ENCODE measurements around the gene AGAP3. TPM values are rescaled to one million over a fixed set of nuclear protein-coding genes. Genes with fewer than 3 reads are reported as not detected.

Gene AGAP3
- polyA plus RNA-seq, 1 donor (not counting 4 experiments of a cell fraction or from before 2014, with no cell fraction given): 64.3 TPM

DNA sequence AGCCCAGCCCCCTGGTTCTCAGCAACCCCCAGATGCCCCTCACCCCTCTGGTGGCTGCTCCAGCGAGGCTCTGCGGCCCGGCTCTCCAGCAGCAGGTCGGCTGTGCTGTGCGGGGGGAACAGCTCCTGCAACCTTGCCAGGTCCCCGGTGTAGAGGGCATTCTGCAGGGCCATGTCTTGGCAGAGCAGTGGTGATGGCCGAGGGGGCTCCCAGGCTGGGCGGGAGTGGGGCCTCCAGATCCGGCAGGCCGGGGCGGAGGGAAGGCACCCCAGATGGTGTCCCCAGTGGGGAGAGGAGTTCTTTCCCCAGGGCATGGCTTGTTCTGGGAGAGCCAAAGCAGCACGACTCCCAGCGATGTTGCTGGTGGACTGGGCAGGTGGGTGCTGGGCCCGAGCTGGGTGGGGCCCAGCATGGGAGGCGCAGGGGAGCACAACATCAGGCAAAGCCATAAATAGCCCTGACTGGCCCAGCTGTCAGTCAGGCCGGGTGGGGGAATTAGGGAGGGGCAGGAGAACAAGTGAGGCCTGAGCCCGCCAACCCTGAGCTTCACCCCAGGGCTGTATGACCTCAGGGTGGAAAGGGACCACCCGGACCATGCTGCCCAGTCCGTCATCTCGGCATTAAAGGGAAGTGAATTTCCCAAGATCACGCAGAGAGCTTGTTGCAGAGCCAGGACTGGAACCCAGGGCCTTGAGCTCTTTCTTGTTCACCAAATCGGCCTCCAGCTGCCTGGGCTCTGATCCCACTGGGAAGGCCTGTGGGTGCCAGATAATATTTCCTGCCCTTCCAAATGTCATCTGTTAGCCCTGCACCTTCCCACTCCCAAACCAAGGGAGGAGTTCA lies 101.4 kb downstream of the AGAP3 start:
- Histone ChIP-seq H3K9ac (ENCODE audit: control insufficient read depth, extremely low read depth, insufficient read depth, low read length) (no peak overlapping the region), H3K27ac (ENCODE audit: control insufficient read depth, insufficient read depth, low read length) (no peak overlapping the region), H3K27me3 (ENCODE audit: control insufficient read depth, extremely low read depth, insufficient read depth, low read length) (peaks cover 21% of the 10 kb centered on the region), H3K36me3 (ENCODE audit: control insufficient read depth in 2 of 2, extremely low read depth in 1 of 2, insufficient read depth in 2 of 2, low read length in 2 of 2) (no peaks in the 10 kb centered on the region), H4K20me1 (ENCODE audit: control insufficient read depth, extremely low read depth, insufficient read depth, low read length) (no peaks in the 10 kb centered on the region), H3K9me1 (ENCODE audit: control insufficient read depth, extremely low read depth, insufficient read depth, low read length) (no peaks in the 10 kb centered on the region), H3K4me1 (ENCODE audit: control insufficient read depth, extremely low read depth, insufficient read depth, low read length) (no peaks in the 10 kb centered on the region), H3K79me2 (ENCODE audit: control insufficient read depth, insufficient read depth, low read length) (no peaks in the 10 kb centered on the region), H3K4me2 (ENCODE audit: control insufficient read depth, extremely low read depth, insufficient read depth, low read depth, low read length) (no peak overlapping the region), H2AFZ (ENCODE audit: control insufficient read depth, low read length) (no peak overlapping the region), H3K4me3 (ENCODE audit: control insufficient read depth in 2 of 3, extremely low read depth in 1 of 3, insufficient read depth in 2 of 3, low read depth in 1 of 3, low read length in 3 of 3) (no peak overlapping the region), H3K9me3 (ENCODE audit: control insufficient read depth, low read depth, low read length) (no peaks in the 10 kb centered on the region)
- dilution Hi-C loops (cut with MboI; ENCODE audit: extremely low pct_ligation_motif_present, low sequenced_read_pairs): no loop called here
- no peak for FAIRE-seq
- no peak for DNase-seq (ENCODE audit: low read depth, low spot score)
- TF ChIP-seq, protein P1, sequence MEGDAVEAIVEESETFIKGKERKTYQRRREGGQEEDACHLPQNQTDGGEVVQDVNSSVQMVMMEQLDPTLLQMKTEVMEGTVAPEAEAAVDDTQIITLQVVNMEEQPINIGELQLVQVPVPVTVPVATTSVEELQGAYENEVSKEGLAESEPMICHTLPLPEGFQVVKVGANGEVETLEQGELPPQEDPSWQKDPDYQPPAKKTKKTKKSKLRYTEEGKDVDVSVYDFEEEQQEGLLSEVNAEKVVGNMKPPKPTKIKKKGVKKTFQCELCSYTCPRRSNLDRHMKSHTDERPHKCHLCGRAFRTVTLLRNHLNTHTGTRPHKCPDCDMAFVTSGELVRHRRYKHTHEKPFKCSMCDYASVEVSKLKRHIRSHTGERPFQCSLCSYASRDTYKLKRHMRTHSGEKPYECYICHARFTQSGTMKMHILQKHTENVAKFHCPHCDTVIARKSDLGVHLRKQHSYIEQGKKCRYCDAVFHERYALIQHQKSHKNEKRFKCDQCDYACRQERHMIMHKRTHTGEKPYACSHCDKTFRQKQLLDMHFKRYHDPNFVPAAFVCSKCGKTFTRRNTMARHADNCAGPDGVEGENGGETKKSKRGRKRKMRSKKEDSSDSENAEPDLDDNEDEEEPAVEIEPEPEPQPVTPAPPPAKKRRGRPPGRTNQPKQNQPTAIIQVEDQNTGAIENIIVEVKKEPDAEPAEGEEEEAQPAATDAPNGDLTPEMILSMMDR (optimal IDR thresholded peaks at IDR 0.05 in 1 of 3, IDR thresholded peaks at IDR 0.05 in 1 of 3, conservative IDR thresholded peaks at IDR 0.05 in 1 of 3; ENCODE audit: extremely low read depth in 1 of 3, insufficient read depth in 2 of 3, low read length in 3 of 3): no peak
- TF ChIP-seq EZH2 (IDR thresholded peaks at IDR 0.05; ENCODE audit: low read length): no peak

DNA sequence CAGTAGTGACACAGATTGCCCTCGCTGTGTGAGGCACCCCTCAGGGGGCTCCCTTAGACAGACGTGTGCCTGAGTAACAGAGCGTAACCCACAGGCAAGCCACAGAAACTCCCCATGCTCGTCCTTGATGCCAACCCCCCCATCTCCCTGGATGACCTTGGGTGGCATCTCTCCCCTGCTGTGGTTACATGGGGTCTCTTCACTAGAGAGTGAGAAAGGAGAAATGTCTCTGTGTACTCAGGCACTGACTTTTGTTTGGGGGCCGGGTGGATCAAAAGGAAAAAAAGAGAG lies 101.9 kb downstream of the AGAP3 start:
- no peaks in the 10 kb centered on the region for H3K9me3 ChIP-seq (ENCODE audit: control insufficient read depth, low read depth, low read length)
- FAIRE-seq (no peak), DNase-seq (ENCODE audit: low read depth, low spot score) (no peak)
- H3K27ac ChIP-seq (ENCODE audit: control insufficient read depth, insufficient read depth, low read length): no peak overlapping the region
- H3K36me3 ChIP-seq (ENCODE audit: control insufficient read depth in 2 of 2, extremely low read depth in 1 of 2, insufficient read depth in 2 of 2, low read length in 2 of 2): no peaks in the 10 kb centered on the region
- H4K20me1 ChIP-seq (ENCODE audit: control insufficient read depth, extremely low read depth, insufficient read depth, low read length): no peaks in the 10 kb centered on the region
- H3K9me1 ChIP-seq (ENCODE audit: control insufficient read depth, extremely low read depth, insufficient read depth, low read length): no peaks in the 10 kb centered on the region
- no peak overlapping the region for H3K4me3 ChIP-seq (ENCODE audit: control insufficient read depth in 2 of 3, extremely low read depth in 1 of 3, insufficient read depth in 2 of 3, low read depth in 1 of 3, low read length in 3 of 3)
- H3K4me2 ChIP-seq (ENCODE audit: control insufficient read depth, extremely low read depth, insufficient read depth, low read depth, low read length): no peak overlapping the region
- dilution Hi-C loops (cut with MboI; ENCODE audit: extremely low pct_ligation_motif_present, low sequenced_read_pairs): no loop called here
- no peak overlapping the region for H3K9ac ChIP-seq (ENCODE audit: control insufficient read depth, extremely low read depth, insufficient read depth, low read length)
- H3K79me2 ChIP-seq (ENCODE audit: control insufficient read depth, insufficient read depth, low read length): no peaks in the 10 kb centered on the region
- peaks cover 21% of the 10 kb centered on the region for H3K27me3 ChIP-seq (ENCODE audit: control insufficient read depth, extremely low read depth, insufficient read depth, low read length)
- H3K4me1 ChIP-seq (ENCODE audit: control insufficient read depth, extremely low read depth, insufficient read depth, low read length): no peaks in the 10 kb centered on the region
- H2AFZ ChIP-seq (ENCODE audit: control insufficient read depth, low read length): no peak overlapping the region
- TF ChIP-seq, protein P1 (optimal IDR thresholded peaks at IDR 0.05 in 1 of 3, IDR thresholded peaks at IDR 0.05 in 1 of 3, conservative IDR thresholded peaks at IDR 0.05 in 1 of 3; ENCODE audit: extremely low read depth in 1 of 3, insufficient read depth in 2 of 3, low read length in 3 of 3): no peak
- TF ChIP-seq EZH2 (IDR thresholded peaks at IDR 0.05; ENCODE audit: low read length): no peak
